GM18502 (cell line): ENCODE measurements around the gene PPP2R2B.
A peak's percentile ranks its signal among the peaks of the same experiment; 100 is the strongest.
"Not testable (repeated sequence)": the region's sequence is repeated elsewhere in the genome, so short reads cannot be mapped to it uniquely, and the experiment has no call there.

Experiments used
- ATAC-seq: cut with Tn5 transposase; IDR thresholded peaks from one replicate; pipeline ENCODE4 v1.9.1; 2021; ENCODE audit warnings: mild to moderate bottlenecking; ENCODE audit not compliant: unreplicated experiment, poor library complexity

PPP2R2B gene

DNA sequence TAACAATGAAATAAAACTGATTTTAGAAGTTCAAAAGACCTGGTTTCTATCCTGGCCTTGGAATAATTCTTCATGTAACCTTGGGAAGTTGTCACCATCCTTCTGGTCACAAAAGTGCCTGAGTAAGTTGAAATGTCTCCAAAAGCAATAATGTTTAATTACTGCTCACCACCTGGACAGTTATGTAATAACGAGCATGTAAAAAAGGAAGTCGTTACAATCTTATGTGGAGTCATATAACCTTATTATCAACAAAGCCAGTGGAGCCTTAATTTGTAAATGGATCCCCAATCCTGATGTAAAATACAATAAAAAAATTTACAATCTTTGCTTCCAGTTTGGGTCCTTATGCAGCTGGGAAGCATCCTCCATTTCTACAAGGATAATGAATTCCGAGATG, 298.3 kb downstream of the PPP2R2B start:
- no peak for ATAC-seq

GRCh38 chr5:146574713-146575112, 303.8 kb downstream of the PPP2R2B start:
- no peak for ATAC-seq

DNA sequence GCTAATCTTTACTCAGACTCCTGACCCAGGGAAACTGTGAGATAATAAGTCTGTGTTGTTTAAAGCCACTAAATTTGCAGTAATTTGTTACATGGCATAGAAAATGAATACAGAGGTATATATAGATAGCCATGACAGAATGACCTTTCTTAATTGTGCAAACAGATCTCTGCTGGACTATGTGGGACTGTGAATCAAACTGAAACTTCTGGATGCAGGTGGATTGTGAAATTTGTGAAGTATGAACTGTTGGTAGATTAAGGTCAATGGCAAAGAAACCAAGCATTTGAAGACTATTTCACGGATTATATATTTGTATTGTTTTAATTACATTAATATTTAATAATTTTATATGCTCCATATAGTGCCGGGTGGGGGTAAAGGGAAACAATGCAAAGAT, 310.4 kb downstream of the PPP2R2B start:
- ATAC-seq = no peak

DNA sequence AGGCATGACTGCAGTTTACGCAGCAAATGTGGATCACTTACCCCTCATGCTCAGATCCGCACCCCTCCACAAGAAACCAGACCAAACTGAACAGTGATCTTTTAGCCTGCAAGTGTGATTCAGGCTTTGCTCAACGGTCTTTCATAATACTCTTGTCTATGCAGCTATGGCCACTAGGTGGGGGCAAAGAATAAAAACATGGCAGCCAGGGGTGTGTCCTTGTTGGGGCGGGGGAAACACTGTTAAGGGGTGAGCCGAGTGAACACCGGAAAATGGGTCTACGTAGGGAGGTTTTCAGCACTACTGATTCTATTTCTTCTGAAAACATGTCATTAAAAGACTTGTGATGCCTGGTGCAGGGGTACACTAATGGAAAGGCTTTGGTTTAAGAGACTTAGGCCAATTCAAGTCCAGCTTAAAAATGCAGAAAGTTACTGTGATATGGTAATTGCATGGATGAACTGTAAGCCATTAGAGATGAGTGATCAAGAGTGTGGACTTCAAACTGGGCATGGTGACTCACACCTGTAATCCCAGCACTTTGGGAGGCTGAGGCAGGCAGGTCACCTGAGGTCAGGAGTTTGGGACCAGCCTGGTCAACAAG, 312.7 kb downstream of the PPP2R2B start:
- ATAC-seq = peak; percentile 94

GRCh38 chr5:146564007-146564762, 314.4 kb downstream of the PPP2R2B start:
- ATAC-seq = no peak

- ATAC-seq = no peak
These were observed 316.1 kb downstream of the PPP2R2B start for GRCh38 chr5:146562461-146562860.

DNA sequence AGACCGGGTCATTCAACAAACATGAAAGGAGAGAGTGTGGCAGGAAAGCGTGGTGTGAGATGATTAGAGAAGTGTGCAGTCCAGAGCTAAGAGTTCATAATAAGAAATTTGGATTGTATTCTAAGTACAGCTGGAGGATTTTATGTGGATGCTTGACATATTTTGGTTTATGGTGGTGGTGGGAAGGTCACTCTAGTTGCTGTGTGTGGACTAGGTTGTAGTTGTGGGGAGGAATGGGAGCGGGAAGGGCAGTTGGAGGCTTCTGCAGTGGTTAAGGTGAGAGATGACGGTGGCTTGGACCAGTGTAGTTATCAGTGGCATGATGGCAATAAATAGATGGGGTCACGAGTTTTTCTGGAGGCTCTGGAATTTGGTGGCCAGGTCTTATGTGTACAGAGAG, 316.8 kb downstream of the PPP2R2B start:
- ATAC-seq = no peak

DNA sequence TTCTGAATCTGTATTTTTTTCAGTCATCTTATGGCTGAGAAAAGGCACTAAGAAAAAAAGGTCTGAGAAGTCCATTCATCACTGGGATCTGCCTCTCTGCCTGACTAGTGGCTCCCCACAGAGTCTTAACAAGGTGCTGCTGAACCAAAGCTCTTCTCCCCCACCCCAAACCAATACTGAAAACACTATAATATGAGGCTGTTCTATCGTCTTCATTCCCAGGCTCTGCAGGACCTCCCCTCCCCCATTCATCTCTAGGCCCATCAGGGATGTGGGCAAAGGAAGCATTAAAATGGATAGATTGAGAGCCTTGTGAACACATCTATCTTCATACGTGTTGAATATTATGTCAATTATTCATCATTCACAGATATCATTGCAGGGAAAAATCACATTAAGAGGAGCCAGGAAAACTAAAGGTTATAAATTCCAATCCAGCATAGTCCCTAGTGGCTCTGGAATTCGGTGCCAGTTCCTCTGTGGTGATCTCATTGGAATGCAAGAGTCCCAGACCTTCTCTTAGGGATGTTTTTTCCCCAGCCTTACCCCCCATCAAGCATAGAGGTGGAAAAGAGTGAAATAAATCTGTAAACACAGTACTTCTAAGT, 318.2 kb downstream of the PPP2R2B start:
- no peak for ATAC-seq

DNA sequence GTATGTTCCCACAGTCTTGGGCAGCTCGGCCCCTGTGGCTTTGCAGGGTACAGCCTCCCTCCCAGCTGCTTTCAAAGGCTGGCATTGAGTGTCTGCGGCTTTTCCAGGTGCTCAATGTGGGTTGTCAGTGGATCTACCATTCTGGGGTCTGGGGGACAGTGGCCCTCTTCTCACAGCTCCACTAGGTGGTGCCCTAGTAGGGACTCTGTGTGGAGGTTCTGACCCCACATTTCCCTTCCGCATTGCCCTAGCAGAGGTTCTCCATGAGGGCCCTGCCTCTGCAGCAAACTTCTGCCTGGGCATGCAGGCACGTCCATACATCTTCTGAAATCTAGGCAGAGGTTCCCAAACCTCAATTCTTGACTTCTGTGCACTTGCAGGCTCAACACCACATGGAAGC, 321.7 kb downstream of the PPP2R2B start:
- ATAC-seq = not testable (repeated sequence)

- ATAC-seq = no peak
These were observed 325.1 kb downstream of the PPP2R2B start for GRCh38 chr5:146553446-146553845.

GRCh38 chr5:146549615-146550014, 328.9 kb downstream of the PPP2R2B start:
- ATAC-seq = no peak

- peak; percentile 66 for ATAC-seq
These were observed 329.6 kb downstream of the PPP2R2B start for GRCh38 chr5:146548781-146549449.

GRCh38 chr5:146544232-146544631, 334.3 kb downstream of the PPP2R2B start:
- ATAC-seq = no peak

DNA sequence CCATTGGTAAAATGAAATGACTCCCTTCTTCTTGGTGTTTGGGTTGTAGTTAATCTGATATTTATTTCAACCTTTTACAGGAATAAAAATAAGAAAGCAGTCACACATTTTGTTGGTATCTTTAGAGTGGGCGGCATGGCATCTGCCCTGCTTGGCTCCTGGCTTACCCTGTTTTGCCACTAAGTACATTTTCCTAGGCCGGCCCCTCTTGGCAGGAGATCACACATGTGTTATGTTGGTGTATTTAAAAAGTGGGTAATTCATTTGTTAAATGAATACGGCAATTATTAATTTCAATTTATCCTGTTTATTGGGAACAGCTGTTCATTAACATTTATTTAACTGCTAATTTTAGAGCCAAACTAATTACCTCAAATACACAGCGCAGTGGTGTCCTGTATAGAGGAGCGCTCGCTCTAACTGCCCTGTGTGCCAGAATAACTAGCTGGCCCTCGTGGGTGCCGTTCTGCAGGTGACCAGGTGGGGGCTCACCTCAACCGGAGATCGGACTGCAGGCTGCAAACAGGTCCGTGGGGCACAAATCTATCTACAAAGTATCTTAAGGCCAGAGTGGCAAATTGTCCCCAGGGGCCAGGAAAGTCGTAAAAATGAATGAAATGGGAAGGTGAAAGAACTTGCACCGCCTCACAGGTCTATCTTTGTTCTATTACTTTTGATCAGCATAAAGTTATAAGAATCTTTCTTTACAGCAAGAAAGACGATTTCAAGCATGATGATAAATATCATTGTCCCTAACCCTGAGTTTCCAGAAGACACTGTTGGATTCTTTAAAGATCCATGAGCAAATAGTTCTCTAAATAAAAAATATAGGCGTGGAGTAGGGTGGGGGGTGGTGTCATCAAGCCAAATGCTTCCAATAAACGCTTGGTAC, 336.4 kb downstream of the PPP2R2B start:
- peak; percentile 99 for ATAC-seq

GRCh38 chr5:146540414-146540813, 338.1 kb downstream of the PPP2R2B start:
- ATAC-seq = no peak

DNA sequence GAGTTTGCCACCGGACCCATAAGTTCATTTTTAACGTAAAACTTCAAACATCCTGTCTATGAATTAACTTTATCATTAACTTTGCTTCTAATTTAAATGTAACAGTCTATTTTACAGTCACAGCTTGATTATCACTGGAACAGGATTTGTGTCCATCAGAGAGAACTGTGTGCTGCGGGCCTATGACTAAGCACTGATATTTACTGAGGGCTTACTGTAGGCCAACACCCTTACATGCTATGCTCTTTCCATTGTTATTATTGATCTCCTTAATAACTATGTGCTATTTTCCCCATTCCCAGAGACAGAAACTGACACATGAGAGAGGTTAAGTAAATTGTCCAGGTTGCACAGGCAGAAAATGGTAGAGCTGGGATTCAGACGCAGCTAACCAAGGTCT, 338.6 kb downstream of the PPP2R2B start:
- ATAC-seq = no peak

DNA sequence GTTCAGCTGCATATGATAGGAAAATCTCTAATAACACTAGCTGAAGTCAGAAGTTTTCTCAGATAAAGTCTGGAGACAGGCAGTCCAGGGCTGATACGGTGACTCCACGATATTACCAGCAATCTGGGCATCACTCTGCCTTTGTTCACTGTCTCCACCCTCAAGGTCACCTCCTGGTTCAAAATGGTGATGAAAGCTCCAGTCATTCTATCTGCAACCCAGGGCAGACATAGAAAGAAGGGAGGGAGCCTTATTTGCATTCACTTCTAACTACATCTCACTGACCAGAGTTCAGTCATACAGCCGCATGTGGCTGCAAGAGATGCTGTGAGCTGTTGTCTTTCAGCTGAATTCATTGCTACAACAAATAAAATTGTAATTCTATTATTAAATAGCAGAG, 340.1 kb downstream of the PPP2R2B start:
- no peak for ATAC-seq

GRCh38 chr5:146533882-146534281, 344.7 kb downstream of the PPP2R2B start:
- ATAC-seq = no peak

- peak; percentile 96 for ATAC-seq
These were observed 345.2 kb downstream of the PPP2R2B start for GRCh38 chr5:146533260-146533857.
